SK-N-SH treated with all-trans-retinoic acid at 6 μM for 48 hours (cell line): ENCODE measurements around the gene FABP1.

Source experiments
- ATAC-seq: fragments of 200-7000 bp; cut with Tn5 transposase; 3 replicates; pipeline ENCODE4 v1.9.1; 2020; ENCODE audit warnings: mild to moderate bottlenecking, moderate library complexity
- ARNTL ChIP-seq: fragments of 450-650 bp; formaldehyde crosslinking; IDR thresholded peaks from 2 replicates; pipeline ENCODE4 v1.5.0; 2020; ENCODE audit warnings: low read depth, mild to moderate bottlenecking, moderate library complexity, borderline replicate concordance
- BACH2 ChIP-seq: fragments of 250-450 bp; sonication (Bioruptor Pico); IDR thresholded peaks from 2 replicates; pipeline ENCODE4 v1.9.0; 2021; ENCODE audit warnings: mild to moderate bottlenecking, borderline replicate concordance
- CSDC2 ChIP-seq: fragments of 250-450 bp; sonication (Bioruptor Pico); IDR thresholded peaks from 2 replicates; pipeline ENCODE4 v1.5.0; 2020; ENCODE audit warnings: mild to moderate bottlenecking, moderate library complexity
- ESRRG ChIP-seq: fragments of 250-450 bp; sonication (Bioruptor Pico); IDR thresholded peaks from 2 replicates; pipeline ENCODE4 v1.6.1; 2021; ENCODE audit warnings: mild to moderate bottlenecking
- GLIS3 ChIP-seq: fragments of 250-450 bp; sonication (Bioruptor Pico); IDR thresholded peaks from 2 replicates; pipeline ENCODE4 v1.5.0; 2020; ENCODE audit warnings: mild to moderate bottlenecking, moderate library complexity
- ISL1 ChIP-seq: fragments of 250-450 bp; sonication (Bioruptor Pico); IDR thresholded peaks from 2 replicates; pipeline ENCODE4 v2.1.2; 2022; ENCODE audit warnings: mild to moderate bottlenecking, moderate library complexity
- PATZ1 ChIP-seq: fragments of 250-450 bp; sonication (Bioruptor Pico); IDR thresholded peaks from 2 replicates; pipeline ENCODE4 v1.8.0; 2020; ENCODE audit warnings: mild to moderate bottlenecking, moderate library complexity, borderline replicate concordance
- POU6F1 ChIP-seq: fragments of 250-450 bp; sonication (Bioruptor Pico); IDR thresholded peaks from 2 replicates; pipeline ENCODE4 v1.8.0; 2021; ENCODE audit warnings: low read depth, mild to moderate bottlenecking, moderate library complexity, borderline replicate concordance
- SNAI2 ChIP-seq: fragments of 250-450 bp; sonication (Bioruptor Pico); IDR thresholded peaks from 2 replicates; pipeline ENCODE4 v1.5.0; 2020; ENCODE audit warnings: mild to moderate bottlenecking, moderate library complexity
- TCF4 ChIP-seq: fragments of 250-450 bp; sonication (Bioruptor Pico); IDR thresholded peaks from 2 replicates; pipeline ENCODE4 v1.8.0; 2021; ENCODE audit warnings: mild to moderate bottlenecking, moderate library complexity, borderline replicate concordance
- TOX ChIP-seq: fragments of 250-450 bp; sonication (Bioruptor Pico); IDR thresholded peaks from 2 replicates; pipeline ENCODE4 v1.8.0; 2021; ENCODE audit warnings: mild to moderate bottlenecking, moderate library complexity, borderline replicate concordance
- ZC3H10 ChIP-seq: fragments of 250-450 bp; sonication (Bioruptor Pico); IDR thresholded peaks from 2 replicates; pipeline ENCODE4 v1.5.1; 2021; ENCODE audit warnings: mild to moderate bottlenecking, moderate library complexity
- ZFP3 ChIP-seq: fragments of 250-450 bp; sonication (Bioruptor Pico); IDR thresholded peaks from 2 replicates; pipeline ENCODE4 v1.5.0; 2020; ENCODE audit warnings: mild to moderate bottlenecking, moderate library complexity
- ZFP30 ChIP-seq: fragments of 450-650 bp; formaldehyde crosslinking; IDR thresholded peaks from 2 replicates; pipeline ENCODE4 v1.5.0; 2022; ENCODE audit warnings: mild to moderate bottlenecking, moderate library complexity
- ZNF565 ChIP-seq: fragments of 450-650 bp; formaldehyde crosslinking; conservative IDR thresholded peaks from 2 replicates; pipeline ENCODE4 v1.5.0; 2020; ENCODE audit warnings: low read depth, mild to moderate bottlenecking, moderate library complexity
- ZNF70 ChIP-seq: fragments of 450-650 bp; formaldehyde crosslinking; IDR thresholded peaks from 2 replicates; pipeline ENCODE4 v1.5.0; 2020; ENCODE audit warnings: mild to moderate bottlenecking, moderate library complexity
- ZNF8 ChIP-seq: fragments of 450-650 bp; formaldehyde crosslinking; IDR thresholded peaks from 2 replicates; pipeline ENCODE4 v1.5.0; 2020; ENCODE audit warnings: mild to moderate bottlenecking, moderate library complexity
- TF ChIP-seq, protein P1 (sequence below): fragments of 250-450 bp; sonication (Bioruptor Pico); IDR thresholded peaks from 2 replicates; pipeline ENCODE4 v1.5.0; 2020; ENCODE audit warnings: mild to moderate bottlenecking, moderate library complexity
- TF ChIP-seq, protein P2 (sequence below): fragments of 250-450 bp; sonication (Bioruptor Pico); IDR thresholded peaks from 2 replicates; pipeline ENCODE4 v1.5.1; 2021; ENCODE audit warnings: mild to moderate bottlenecking, moderate library complexity
- TF ChIP-seq, protein P3 (sequence below): fragments of 250-450 bp; sonication (Bioruptor Pico); IDR thresholded peaks from 2 replicates; pipeline ENCODE4 v1.5.1; 2020; ENCODE audit warnings: low read depth, mild to moderate bottlenecking, moderate library complexity

The FABP1 gene

GRCh38 chr2:88095022-88095421 is 32.8 kb downstream of the FABP1 start:
- ATAC-seq, result no peak
- no peak for TF ChIP-seq GLIS3 (CRISPR knock-in tag)

- no peak for ATAC-seq
- no peak for TF ChIP-seq CSDC2 (CRISPR knock-in tag)
- no peak for TF ChIP-seq POU6F1 (CRISPR knock-in tag)
- TF ChIP-seq ARNTL (CRISPR knock-in tag), result no peak
- TF ChIP-seq ESRRG (CRISPR knock-in tag), result no peak
- TF ChIP-seq ZNF70 (CRISPR knock-in tag), result no peak
- no peak for TF ChIP-seq BACH2 (CRISPR knock-in tag)
- TF ChIP-seq, protein P1, sequence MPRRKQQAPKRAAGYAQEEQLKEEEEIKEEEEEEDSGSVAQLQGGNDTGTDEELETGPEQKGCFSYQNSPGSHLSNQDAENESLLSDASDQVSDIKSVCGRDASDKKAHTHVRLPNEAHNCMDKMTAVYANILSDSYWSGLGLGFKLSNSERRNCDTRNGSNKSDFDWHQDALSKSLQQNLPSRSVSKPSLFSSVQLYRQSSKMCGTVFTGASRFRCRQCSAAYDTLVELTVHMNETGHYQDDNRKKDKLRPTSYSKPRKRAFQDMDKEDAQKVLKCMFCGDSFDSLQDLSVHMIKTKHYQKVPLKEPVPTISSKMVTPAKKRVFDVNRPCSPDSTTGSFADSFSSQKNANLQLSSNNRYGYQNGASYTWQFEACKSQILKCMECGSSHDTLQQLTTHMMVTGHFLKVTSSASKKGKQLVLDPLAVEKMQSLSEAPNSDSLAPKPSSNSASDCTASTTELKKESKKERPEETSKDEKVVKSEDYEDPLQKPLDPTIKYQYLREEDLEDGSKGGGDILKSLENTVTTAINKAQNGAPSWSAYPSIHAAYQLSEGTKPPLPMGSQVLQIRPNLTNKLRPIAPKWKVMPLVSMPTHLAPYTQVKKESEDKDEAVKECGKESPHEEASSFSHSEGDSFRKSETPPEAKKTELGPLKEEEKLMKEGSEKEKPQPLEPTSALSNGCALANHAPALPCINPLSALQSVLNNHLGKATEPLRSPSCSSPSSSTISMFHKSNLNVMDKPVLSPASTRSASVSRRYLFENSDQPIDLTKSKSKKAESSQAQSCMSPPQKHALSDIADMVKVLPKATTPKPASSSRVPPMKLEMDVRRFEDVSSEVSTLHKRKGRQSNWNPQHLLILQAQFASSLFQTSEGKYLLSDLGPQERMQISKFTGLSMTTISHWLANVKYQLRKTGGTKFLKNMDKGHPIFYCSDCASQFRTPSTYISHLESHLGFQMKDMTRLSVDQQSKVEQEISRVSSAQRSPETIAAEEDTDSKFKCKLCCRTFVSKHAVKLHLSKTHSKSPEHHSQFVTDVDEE, result no peak
- TF ChIP-seq SNAI2, result no peak
- TF ChIP-seq, protein P2, sequence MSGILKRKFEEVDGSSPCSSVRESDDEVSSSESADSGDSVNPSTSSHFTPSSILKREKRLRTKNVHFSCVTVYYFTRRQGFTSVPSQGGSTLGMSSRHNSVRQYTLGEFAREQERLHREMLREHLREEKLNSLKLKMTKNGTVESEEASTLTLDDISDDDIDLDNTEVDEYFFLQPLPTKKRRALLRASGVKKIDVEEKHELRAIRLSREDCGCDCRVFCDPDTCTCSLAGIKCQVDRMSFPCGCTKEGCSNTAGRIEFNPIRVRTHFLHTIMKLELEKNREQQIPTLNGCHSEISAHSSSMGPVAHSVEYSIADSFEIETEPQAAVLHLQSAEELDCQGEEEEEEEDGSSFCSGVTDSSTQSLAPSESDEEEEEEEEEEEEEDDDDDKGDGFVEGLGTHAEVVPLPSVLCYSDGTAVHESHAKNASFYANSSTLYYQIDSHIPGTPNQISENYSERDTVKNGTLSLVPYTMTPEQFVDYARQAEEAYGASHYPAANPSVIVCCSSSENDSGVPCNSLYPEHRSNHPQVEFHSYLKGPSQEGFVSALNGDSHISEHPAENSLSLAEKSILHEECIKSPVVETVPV (CRISPR knock-in tag), result no peak
- TF ChIP-seq, protein P3, sequence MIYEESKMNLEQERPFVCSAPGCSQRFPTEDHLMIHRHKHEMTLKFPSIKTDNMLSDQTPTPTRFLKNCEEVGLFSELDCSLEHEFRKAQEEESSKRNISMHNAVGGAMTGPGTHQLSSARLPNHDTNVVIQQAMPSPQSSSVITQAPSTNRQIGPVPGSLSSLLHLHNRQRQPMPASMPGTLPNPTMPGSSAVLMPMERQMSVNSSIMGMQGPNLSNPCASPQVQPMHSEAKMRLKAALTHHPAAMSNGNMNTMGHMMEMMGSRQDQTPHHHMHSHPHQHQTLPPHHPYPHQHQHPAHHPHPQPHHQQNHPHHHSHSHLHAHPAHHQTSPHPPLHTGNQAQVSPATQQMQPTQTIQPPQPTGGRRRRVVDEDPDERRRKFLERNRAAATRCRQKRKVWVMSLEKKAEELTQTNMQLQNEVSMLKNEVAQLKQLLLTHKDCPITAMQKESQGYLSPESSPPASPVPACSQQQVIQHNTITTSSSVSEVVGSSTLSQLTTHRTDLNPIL (CRISPR knock-in tag), result no peak
- no peak for TF ChIP-seq ISL1 (CRISPR knock-in tag)
Observed at GRCh38 chr2:88092773-88093172, 35.1 kb downstream of the FABP1 start.

DNA sequence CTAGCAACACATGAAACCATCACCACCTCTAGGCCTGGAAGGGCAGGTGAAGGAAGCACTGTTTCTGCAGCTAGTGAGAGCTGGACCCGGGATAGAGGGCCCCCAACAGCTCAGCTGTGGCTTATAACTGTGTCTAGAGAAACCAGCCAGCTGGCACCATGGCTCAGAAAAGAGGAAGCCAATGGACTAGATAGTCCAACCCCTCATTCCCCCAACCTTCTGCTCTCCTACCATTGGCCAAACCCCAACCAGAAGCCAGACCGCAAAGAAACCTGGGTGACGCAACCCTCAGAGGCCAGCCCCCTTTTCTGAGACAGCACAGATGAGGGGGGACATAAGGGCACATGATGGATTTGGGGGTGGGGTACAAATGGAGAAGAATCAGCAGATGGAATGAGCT is 35.9 kb downstream of the FABP1 start:
- ATAC-seq, result no peak
- no peak for TF ChIP-seq ZNF565 (CRISPR knock-in tag)
- TF ChIP-seq ZC3H10 (CRISPR knock-in tag), result no peak
- no peak for TF ChIP-seq SNAI2

GRCh38 chr2:88090446-88091283 is 37.2 kb downstream of the FABP1 start:
- ATAC-seq, result no peak
- no peak for TF ChIP-seq TOX (CRISPR knock-in tag)
- TF ChIP-seq ESRRG (CRISPR knock-in tag), result no peak
- TF ChIP-seq ZC3H10 (CRISPR knock-in tag), result no peak
- TF ChIP-seq, protein P2 (CRISPR knock-in tag), result no peak
- no peak for TF ChIP-seq ZFP3 (CRISPR knock-in tag)
- no peak for TF ChIP-seq PATZ1 (CRISPR knock-in tag)
- no peak for TF ChIP-seq ISL1 (CRISPR knock-in tag)
- TF ChIP-seq, protein P1, result no peak
- no peak for TF ChIP-seq ZFP30
- TF ChIP-seq TCF4 (CRISPR knock-in tag), result no peak
- TF ChIP-seq ZNF8, result no peak
- TF ChIP-seq ARNTL (CRISPR knock-in tag), result no peak
